ENCODE results near the gene EPOP.

DNA sequence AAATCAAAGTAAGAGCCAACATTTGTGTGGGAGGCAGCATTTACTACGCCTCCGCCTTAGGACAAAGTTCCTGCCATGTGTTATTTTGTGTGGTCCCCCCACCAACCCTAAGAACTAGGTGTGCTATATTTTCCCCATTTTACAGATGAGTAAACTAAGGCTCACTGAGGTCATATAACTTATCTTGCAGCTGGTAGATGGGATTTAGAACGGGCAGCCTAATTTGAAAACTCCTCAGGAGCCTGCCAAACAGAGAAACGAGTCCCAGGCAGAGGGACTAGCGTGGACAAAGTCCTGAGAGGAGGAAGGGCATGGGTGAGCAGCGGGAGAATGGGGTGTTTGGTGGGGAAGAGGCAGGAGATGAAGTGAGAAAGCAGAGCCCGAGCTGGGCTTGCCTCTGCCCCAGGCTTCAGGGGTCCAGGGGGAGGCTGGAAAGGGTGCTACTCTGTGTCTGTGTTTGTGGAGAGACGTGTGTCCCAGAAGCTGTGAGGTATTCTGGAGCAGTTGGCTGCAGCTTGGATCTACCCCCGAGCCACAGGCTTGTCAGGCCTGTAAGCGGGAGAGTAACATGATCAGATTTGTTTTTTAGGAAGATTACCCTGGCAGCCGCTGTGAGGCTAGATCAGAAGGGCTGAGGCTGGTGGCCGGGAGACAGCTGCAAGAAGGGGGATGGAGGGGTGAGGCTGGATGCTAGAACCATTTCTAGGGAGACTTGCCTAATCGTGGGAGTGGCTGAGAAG lies 35.3 kb upstream of the EPOP start:
- TF ChIP-seq CTCF (conservative IDR thresholded peaks at IDR 0.05): no peak
- no peak for TF ChIP-seq EZH2 (IDR thresholded peaks at IDR 0.05; ENCODE audit: low read depth)
